Fibroblast of upper back skin (primary cell): ENCODE data around the gene INPP5K.
A peak's percentile ranks its signal among the peaks of the same experiment; 100 is the strongest.

Experiments
- DNase-seq: peaks from one replicate; pipeline ENCODE4 v3.0.0-alpha.2; 2013

The INPP5K gene

GRCh38 chr17:1505586-1505985 lies 10.8 kb downstream of the INPP5K start:
- DNase-seq, result no peak

GRCh38 chr17:1504866-1505265 lies 11.5 kb downstream of the INPP5K start:
- no peak for DNase-seq

GRCh38 chr17:1503699-1504098 lies 12.7 kb downstream of the INPP5K start:
- no peak for DNase-seq

- DNase-seq, result no peak
Observed at GRCh38 chr17:1498869-1499268, 17.5 kb downstream of the INPP5K start.

- no peak for DNase-seq
Observed at GRCh38 chr17:1498233-1498632, 18.2 kb downstream of the INPP5K start.

- no peak for DNase-seq
Observed at GRCh38 chr17:1497831-1498230, 18.6 kb downstream of the INPP5K start.

- DNase-seq, result no peak
Observed at GRCh38 chr17:1496869-1497268, 19.5 kb downstream of the INPP5K start.

GRCh38 chr17:1495265-1495989 lies 21.0 kb downstream of the INPP5K start:
- DNase-seq, result no peak

GRCh38 chr17:1494736-1495253 lies 21.6 kb downstream of the INPP5K start:
- DNase-seq, result no peak

- DNase-seq, result no peak
Observed at GRCh38 chr17:1494203-1494602, 22.2 kb downstream of the INPP5K start.

GRCh38 chr17:1493291-1493980 lies 23.0 kb downstream of the INPP5K start:
- DNase-seq, result no peak

- DNase-seq, result no peak
Observed at GRCh38 chr17:1492249-1493206, 23.9 kb downstream of the INPP5K start, which contains the start of gene MYO1C. MYO1C (minus strand) TSS chr17:1492686; CDS start chr17:1492487, 199 bp downstream.

GRCh38 chr17:1491443-1492248 lies 24.8 kb downstream of the INPP5K start:
- peak; percentile 50 for DNase-seq

GRCh38 chr17:1490643-1491442 lies 25.6 kb downstream of the INPP5K start:
- DNase-seq, result peak; percentile 51

GRCh38 chr17:1488826-1489270 lies 27.6 kb downstream of the INPP5K start:
- DNase-seq, result no peak

- peak; percentile 88 for DNase-seq
Observed at GRCh38 chr17:1487939-1488825, 28.2 kb downstream of the INPP5K start.

GRCh38 chr17:1486802-1487695 lies 29.4 kb downstream of the INPP5K start:
- peak; percentile 51 for DNase-seq

- peak; percentile 62 for DNase-seq
Observed at GRCh38 chr17:1485423-1486376, 30.7 kb downstream of the INPP5K start.
